ENCODE measurements around the gene ISCU. TPM values are rescaled to one million over a fixed set of nuclear protein-coding genes. Genes with fewer than 3 reads are reported as not detected.

ISCU gene
- total and polyA plus RNA-seq, 2 donors (not counting 3 experiments of a cell fraction or from before 2014, with no cell fraction given) = 74.8 to 78.6 TPM

- Histone ChIP-seq H3K79me2 (ENCODE audit: control insufficient read depth, insufficient read depth, low read length) (no peaks in the 10 kb centered on the region), H3K9me1 (replicated peaks; ENCODE audit: control insufficient read depth, extremely low read depth, insufficient read depth, low read length) (no peaks in the 10 kb centered on the region), H3K4me3 (replicated peaks in 1 of 3; ENCODE audit: insufficient read depth in 1 of 3, low read depth in 1 of 3, low read length in 3 of 3) (no peak overlapping the region), H3K27me3 (ENCODE audit: control insufficient read depth in 2 of 2, insufficient read depth in 2 of 2, low read length in 2 of 2) (peaks cover 0 to 4% of the 10 kb centered on the region in 2 experiments), H2AFZ (ENCODE audit: low read depth, low read length) (no peak overlapping the region), H3K4me2 (ENCODE audit: insufficient read depth, low read length) (no peak overlapping the region), H3K36me3 (ENCODE audit: control insufficient read depth in 2 of 2, extremely low read depth in 1 of 2, insufficient read depth in 2 of 2, low read length in 2 of 2) (no peaks in the 10 kb centered on the region), H3K9ac (replicated peaks; ENCODE audit: extremely low read depth, insufficient read depth, low read length) (no peak overlapping the region), H3K9me3 (replicated peaks; ENCODE audit: control insufficient read depth, insufficient read depth, low read length) (no peaks in the 10 kb centered on the region), H3K4me1 (ENCODE audit: control insufficient read depth, extremely low read depth, insufficient read depth, low read length) (no peaks in the 10 kb centered on the region), H4K20me1 (replicated peaks; ENCODE audit: control insufficient read depth, extremely low read depth, insufficient read depth, low read length) (no peaks in the 10 kb centered on the region), H3K27ac (ENCODE audit: insufficient read depth, low read depth, low read length) (no peak overlapping the region)
- TF ChIP-seq FOS (IDR thresholded peaks at IDR 0.05; ENCODE audit: borderline replicate concordance, insufficient read depth, low read length) = no peak
- TF ChIP-seq CTCF (IDR thresholded peaks at IDR 0.05; ENCODE audit: extremely low read depth in 1 of 2, insufficient read depth in 1 of 2, low read depth in 1 of 2, low read length in 2 of 2) = no peak
- no peak for TF ChIP-seq MAX (IDR thresholded peaks at IDR 0.05; ENCODE audit: insufficient read depth, insufficient read length)
- TF ChIP-seq GATA2 (IDR thresholded peaks at IDR 0.05; ENCODE audit: insufficient read depth, insufficient read length, low read depth, low read length) = no peak
- TF ChIP-seq MYC (IDR thresholded peaks at IDR 0.05; ENCODE audit: low read depth, low read length) = no peak
- TF ChIP-seq POLR2AphosphoS5 (IDR thresholded peaks at IDR 0.05; ENCODE audit: insufficient read depth, low read depth, low read length) = no peak
- TF ChIP-seq POLR2A (IDR thresholded peaks at IDR 0.05; ENCODE audit: low read depth, low read length) = no peak
- no peak for TF ChIP-seq EZH2 (IDR thresholded peaks at IDR 0.05; ENCODE audit: borderline replicate concordance, low read depth, low read length, severe bottlenecking)
- TF ChIP-seq JUN (IDR thresholded peaks at IDR 0.05; ENCODE audit: borderline replicate concordance, insufficient read depth, insufficient read length, low read depth) = no peak
- dilution Hi-C loops (cut with MboI; ENCODE audit: extremely low pct_ligation_motif_present, low sequenced_read_pairs) (no loop called here), intact Hi-C loops (cut with micrococcal nuclease) (no loop called here)
- no TSS peak for BruUV-seq (replicated peaks)
- DNase-seq (ENCODE audit: low read depth, low spot score) (no peak), FAIRE-seq (no peak)
- CTCF ChIA-PET = no interaction called here
- POLR2A ChIA-PET = no interaction called here
Measured at GRCh38 chr12:108591267-108591980, 29.0 kb downstream of the ISCU start.
